Activated CD8-positive, alpha-beta T cell treated with anti-CD3 and anti-CD28 coated beads for 36 hours (primary cell): ENCODE measurements around the gene GNG2. TPM values are rescaled to one million over a fixed set of nuclear protein-coding genes. Genes with fewer than 3 reads are reported as not detected.

Experiments used
- ATAC-seq: fragments of 200-7000 bp; cut with Tn5 transposase; one replicate; pipeline ENCODE4 v1.10.0; 2021; ENCODE audit warnings: mild to moderate bottlenecking, moderate library complexity
- CTCF ChIA-PET: fragments of 350-600 bp; sonication (Branson Sonifier 250); formaldehyde crosslinking; loops from one replicate; lab custom pipeline; 2021; ENCODE audit warnings: antibody characterized with exemption; lab: Charles Lee
- POLR2A ChIA-PET: fragments of 350-600 bp; sonication (Branson Sonifier 250); formaldehyde crosslinking; loops from one replicate; lab custom pipeline; 2021; ENCODE audit warnings: antibody characterized with exemption; lab: Charles Lee
- DNase-seq: peaks from one replicate; pipeline ENCODE4 v3.0.0-alpha.2; 2020
- H3K27ac Mint-ChIP-seq: one replicate; pipeline ENCODE4 v1.8.0; 2021; ENCODE audit warnings: mild to moderate bottlenecking, mixed read lengths
- H3K27me3 Mint-ChIP-seq: one replicate; pipeline ENCODE4 v1.8.0; 2021; ENCODE audit warnings: mixed read lengths
- H3K36me3 Mint-ChIP-seq: one replicate; pipeline ENCODE4 v1.8.0; 2021; ENCODE audit warnings: low read depth, mixed read lengths
- H3K4me1 Mint-ChIP-seq: one replicate; pipeline ENCODE4 v1.8.0; 2021; ENCODE audit warnings: low read depth, mixed read lengths
- H3K4me3 Mint-ChIP-seq: one replicate; pipeline ENCODE4 v1.8.0; 2021; ENCODE audit warnings: mild to moderate bottlenecking, moderate library complexity, mixed read lengths
- H3K9me3 Mint-ChIP-seq: one replicate; pipeline ENCODE4 v1.8.0; 2021; ENCODE audit warnings: mixed read lengths
- CTCF ChIP-seq: fragments of 200-600 bp; IDR thresholded peaks from one replicate; pipeline ENCODE4 v1.8.0; 2022; ENCODE audit warnings: antibody characterized with exemption, mild to moderate bottlenecking
- intact Hi-C: fragments of 100-400 bp; cut with micrococcal nuclease; formaldehyde crosslinking; loops from one replicate; pipeline ENCODE4 v1.10.0; 2022
- total RNA-seq, 2 experiments: library from RNA; stranded (reverse); gene quantifications; one replicate each; pipeline ENCODE4 v1.2.3, GENCODE V29; 2021

GNG2 gene
- total RNA-seq, 2 experiments from 2014 or later: 174 to 184 TPM

GRCh38 chr14:51856792-51857296 lies 3.6 kb upstream of the GNG2 start:
- POLR2A ChIA-PET: interaction anchor here (0.6 to 2.3 kb wide), 2 partner anchors 8 to 16 kb away, joined by 3 to 7 read pairs; no protein-coding TSS in a partner anchor
- peaks cover 42% of the 10 kb centered on the region for H3K4me1 Mint-ChIP-seq
- no peak for ATAC-seq
- peaks cover 14% of the 10 kb centered on the region for H3K36me3 Mint-ChIP-seq
- H3K4me3 Mint-ChIP-seq: no peak overlapping the region
- no peak for DNase-seq
- H3K27me3 Mint-ChIP-seq: no peaks in the 10 kb centered on the region
- H3K27ac Mint-ChIP-seq: no peak overlapping the region
- TF ChIP-seq CTCF: no peak
- intact Hi-C loops: no loop called here
- CTCF ChIA-PET: no interaction called here
- peaks cover 9% of the 10 kb centered on the region for H3K9me3 Mint-ChIP-seq

GRCh38 chr14:51859131-51859530 lies 1.3 kb upstream of the GNG2 start:
- Mint-ChIP-seq H3K4me1 (peaks cover 36% of the 10 kb centered on the region), H3K27ac (no peak overlapping the region), H3K27me3 (no peaks in the 10 kb centered on the region), H3K4me3 (no peak overlapping the region), H3K36me3 (peaks cover 31% of the 10 kb centered on the region), H3K9me3 (peaks cover 9% of the 10 kb centered on the region)
- no peak for DNase-seq
- intact Hi-C loops: no loop called here
- ChIA-PET CTCF (no interaction called here), POLR2A (interaction anchor here (0.6 to 3.8 kb wide), 3 partner anchors 9 to 533 kb away, joined by 4 to 28 read pairs (median 4); no protein-coding TSS in a partner anchor)
- ATAC-seq: no peak
- TF ChIP-seq CTCF: no peak

GRCh38 chr14:51860825-51861499 lies 550 bp downstream of the GNG2 start:
- intact Hi-C loops: loop anchor here (2.0 kb wide), 1 partner anchor 14 kb away; no protein-coding TSS in a partner anchor
- H3K4me3 Mint-ChIP-seq: peak overlapping the region; percentile 98
- ATAC-seq (peak; percentile 15), DNase-seq (peak; percentile 35)
- H3K27me3 Mint-ChIP-seq: no peaks in the 10 kb centered on the region
- H3K36me3 Mint-ChIP-seq: peaks cover 37% of the 10 kb centered on the region
- ChIA-PET POLR2A (interaction anchor here (0.8 to 3.8 kb wide), 10 partner anchors 10 to 1965 kb away, joined by 3 to 32 read pairs (median 3); partner anchors contain the start of gene RTRAF), CTCF (interaction anchor here (1.1 to 3.0 kb wide), 11 partner anchors 9 to 118 kb away, joined by 3 to 29 read pairs (median 4); no protein-coding TSS in a partner anchor)
- H3K27ac Mint-ChIP-seq: peak overlapping the region; percentile 90
- no peak for TF ChIP-seq CTCF
- H3K4me1 Mint-ChIP-seq: peaks cover 44% of the 10 kb centered on the region
- peaks cover 9% of the 10 kb centered on the region for H3K9me3 Mint-ChIP-seq

- Mint-ChIP-seq H3K27me3 (no peaks in the 10 kb centered on the region), H3K4me1 (peaks cover 40% of the 10 kb centered on the region), H3K27ac (peak overlapping the region; percentile 90), H3K9me3 (peaks cover 1% of the 10 kb centered on the region), H3K36me3 (peaks cover 36% of the 10 kb centered on the region), H3K4me3 (peak overlapping the region; percentile 98)
- intact Hi-C loops: no loop called here
- TF ChIP-seq CTCF: no peak
- DNase-seq: peak; percentile 51
- POLR2A ChIA-PET: interaction anchor here (0.7 to 3.4 kb wide), 10 partner anchors 13 to 1966 kb away, joined by 3 to 32 read pairs (median 4); partner anchors contain the start of gene RTRAF
- peak; percentile 26 for ATAC-seq
- CTCF ChIA-PET: interaction anchor here (2.0 to 3.0 kb wide), 3 partner anchors 9 to 117 kb away, joined by 4 to 29 read pairs (median 5); no protein-coding TSS in a partner anchor
Measured at GRCh38 chr14:51862176-51862796, 1.9 kb downstream of the GNG2 start.
